GM12878 (cell line): ENCODE results near the gene MRPS22. TPM values are rescaled to one million over a fixed set of nuclear protein-coding genes. Genes with fewer than 3 reads are reported as not detected.

Experiments used
- BCL3 ChIP-seq: IDR thresholded peaks from 2 replicates; pipeline ENCODE4 v1.6.1; 2011; ENCODE audit warnings: borderline replicate concordance, low read depth, mild to moderate bottlenecking, moderate library complexity, low read length; ENCODE audit not compliant: insufficient read depth, poor library complexity, severe bottlenecking
- CBX3 ChIP-seq: fragments of 200-600 bp; sonication (generic); IDR thresholded peaks from 2 replicates; pipeline ENCODE4 v1.6.1; 2016; ENCODE audit warnings: low read depth, borderline replicate concordance
- CREB1 ChIP-seq: IDR thresholded peaks from 2 replicates; pipeline ENCODE4 v1.6.1; 2012; ENCODE audit warnings: low read depth, mild to moderate bottlenecking, inconsistent platforms
- EED ChIP-seq: sonication (generic); IDR thresholded peaks from 2 replicates; pipeline ENCODE4 v1.6.1; 2016; ENCODE audit warnings: antibody characterized with exemption, low read depth
- GATAD2B ChIP-seq: fragments of 450-650 bp; conservative IDR thresholded peaks from 2 replicates; pipeline ENCODE4 v1.6.1; 2017; ENCODE audit warnings: low read depth, mild to moderate bottlenecking, moderate library complexity
- HDAC2 ChIP-seq: fragments of 200-600 bp; sonication (generic); IDR thresholded peaks from 2 replicates; pipeline ENCODE4 v1.6.1; 2017
- SRF ChIP-seq, 2 experiments: IDR thresholded peaks; 2 replicates each; pipeline ENCODE4 v1.6.1; 2011; ENCODE audit warnings: low read depth in 2 of 2, low read length in 2 of 2, mild to moderate bottlenecking in 1 of 2, moderate library complexity in 1 of 2
- TAF1 ChIP-seq: IDR thresholded peaks from 2 replicates; pipeline ENCODE4 v1.6.1; 2011; ENCODE audit warnings: mild to moderate bottlenecking, low read depth, low read length, borderline replicate concordance
- ZBTB33 ChIP-seq: fragments of 450-650 bp; IDR thresholded peaks from 2 replicates; pipeline ENCODE4 v1.6.1; 2017; ENCODE audit warnings: mild to moderate bottlenecking
- polyA plus RNA-seq, 11 experiments: library from polyadenylated mRNA; depleted of rRNA in 4 of 11; unstranded in 6 of 11; stranded (reverse) in 5 of 11; fragments of >200 nt; fragmentation: Nextera tagmentation in 4 of 11; fragmentation: Illumina TruSeq in 1 of 11; extraction: Ambion mirVana in 4 of 11; extraction: Trizol in 1 of 11; gene quantifications; 1 replicate in 1 of 11; 2 replicates in 10 of 11; pipeline versions ENCODE4 v1.2.1 to v1.2.3, GENCODE V29; 2011 to 2016; ENCODE audit warnings: inconsistent platforms in 2 of 11, missing spikeins in 2 of 11, low read depth in 1 of 11
- total RNA-seq, 4 experiments: library from RNA; depleted of rRNA in 3 of 4; stranded (reverse); fragments of >200 nt in 3 of 4; fragmentation: Illumina TruSeq in 1 of 4; extraction: Trizol in 1 of 4; gene quantifications; 2 replicates each; pipeline versions ENCODE4 v1.2.1 to v1.2.3, GENCODE V29; 2013 to 2021
- TF ChIP-seq, protein P1 (sequence below): IDR thresholded peaks from 2 replicates; pipeline ENCODE4 v1.6.1; 2012; ENCODE audit warnings: improper control_type of control experiment, low read depth, low read length; ENCODE audit not compliant: insufficient replicate concordance
- TF ChIP-seq, protein P2 (sequence below): fragments of 450-650 bp; formaldehyde crosslinking; IDR thresholded peaks from 2 replicates; pipeline ENCODE4 v1.4.0; 2020; ENCODE audit warnings: mild to moderate bottlenecking, moderate library complexity
- TF ChIP-seq, protein P3 (sequence below): fragments of 450-650 bp; IDR thresholded peaks from 2 replicates; pipeline ENCODE4 v1.6.1; 2018; ENCODE audit warnings: borderline replicate concordance, mild to moderate bottlenecking; ENCODE audit not compliant: partially characterized antibody

MRPS22 gene
- total and polyA plus RNA-seq, 10 of the 15 experiments (the other 5 are each of a cell fraction or from before 2014, with no cell fraction given): 44.3 to 146 (median 75.2) TPM

DNA sequence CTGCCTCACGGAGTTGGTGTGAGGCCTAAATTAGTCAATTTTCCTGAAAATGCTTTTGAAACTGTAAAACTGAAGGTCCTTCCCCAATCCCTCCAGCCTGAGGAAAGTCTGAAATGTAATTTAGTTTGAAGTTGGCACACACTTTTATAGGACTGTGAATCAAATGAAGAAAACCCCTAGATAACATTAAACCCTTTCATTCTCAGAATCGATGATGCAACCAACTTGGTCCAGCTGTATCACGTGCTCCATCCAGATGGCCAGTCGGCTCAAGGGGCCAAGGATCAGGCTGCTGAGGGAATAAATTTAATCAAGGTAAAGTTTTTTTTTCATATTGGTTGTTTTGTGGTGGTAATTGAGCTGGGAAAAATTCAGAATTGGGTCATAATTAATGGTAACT lies 11.7 kb downstream of the MRPS22 start (continued):
- TF ChIP-seq, protein P1, sequence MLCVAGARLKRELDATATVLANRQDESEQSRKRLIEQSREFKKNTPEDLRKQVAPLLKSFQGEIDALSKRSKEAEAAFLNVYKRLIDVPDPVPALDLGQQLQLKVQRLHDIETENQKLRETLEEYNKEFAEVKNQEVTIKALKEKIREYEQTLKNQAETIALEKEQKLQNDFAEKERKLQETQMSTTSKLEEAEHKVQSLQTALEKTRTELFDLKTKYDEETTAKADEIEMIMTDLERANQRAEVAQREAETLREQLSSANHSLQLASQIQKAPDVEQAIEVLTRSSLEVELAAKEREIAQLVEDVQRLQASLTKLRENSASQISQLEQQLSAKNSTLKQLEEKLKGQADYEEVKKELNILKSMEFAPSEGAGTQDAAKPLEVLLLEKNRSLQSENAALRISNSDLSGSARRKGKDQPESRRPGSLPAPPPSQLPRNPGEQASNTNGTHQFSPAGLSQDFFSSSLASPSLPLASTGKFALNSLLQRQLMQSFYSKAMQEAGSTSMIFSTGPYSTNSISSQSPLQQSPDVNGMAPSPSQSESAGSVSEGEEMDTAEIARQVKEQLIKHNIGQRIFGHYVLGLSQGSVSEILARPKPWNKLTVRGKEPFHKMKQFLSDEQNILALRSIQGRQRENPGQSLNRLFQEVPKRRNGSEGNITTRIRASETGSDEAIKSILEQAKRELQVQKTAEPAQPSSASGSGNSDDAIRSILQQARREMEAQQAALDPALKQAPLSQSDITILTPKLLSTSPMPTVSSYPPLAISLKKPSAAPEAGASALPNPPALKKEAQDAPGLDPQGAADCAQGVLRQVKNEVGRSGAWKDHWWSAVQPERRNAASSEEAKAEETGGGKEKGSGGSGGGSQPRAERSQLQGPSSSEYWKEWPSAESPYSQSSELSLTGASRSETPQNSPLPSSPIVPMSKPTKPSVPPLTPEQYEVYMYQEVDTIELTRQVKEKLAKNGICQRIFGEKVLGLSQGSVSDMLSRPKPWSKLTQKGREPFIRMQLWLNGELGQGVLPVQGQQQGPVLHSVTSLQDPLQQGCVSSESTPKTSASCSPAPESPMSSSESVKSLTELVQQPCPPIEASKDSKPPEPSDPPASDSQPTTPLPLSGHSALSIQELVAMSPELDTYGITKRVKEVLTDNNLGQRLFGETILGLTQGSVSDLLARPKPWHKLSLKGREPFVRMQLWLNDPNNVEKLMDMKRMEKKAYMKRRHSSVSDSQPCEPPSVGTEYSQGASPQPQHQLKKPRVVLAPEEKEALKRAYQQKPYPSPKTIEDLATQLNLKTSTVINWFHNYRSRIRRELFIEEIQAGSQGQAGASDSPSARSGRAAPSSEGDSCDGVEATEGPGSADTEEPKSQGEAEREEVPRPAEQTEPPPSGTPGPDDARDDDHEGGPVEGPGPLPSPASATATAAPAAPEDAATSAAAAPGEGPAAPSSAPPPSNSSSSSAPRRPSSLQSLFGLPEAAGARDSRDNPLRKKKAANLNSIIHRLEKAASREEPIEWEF: no peak
- no peak for TF ChIP-seq CBX3
- TF ChIP-seq ZBTB33: no peak
- no peak for TF ChIP-seq SRF (IDR thresholded peaks at IDR 0.05; ENCODE audit: low read depth in 2 of 2, low read length in 2 of 2)
- TF ChIP-seq TAF1: no peak
- no peak for TF ChIP-seq HDAC2
- TF ChIP-seq, protein P2, sequence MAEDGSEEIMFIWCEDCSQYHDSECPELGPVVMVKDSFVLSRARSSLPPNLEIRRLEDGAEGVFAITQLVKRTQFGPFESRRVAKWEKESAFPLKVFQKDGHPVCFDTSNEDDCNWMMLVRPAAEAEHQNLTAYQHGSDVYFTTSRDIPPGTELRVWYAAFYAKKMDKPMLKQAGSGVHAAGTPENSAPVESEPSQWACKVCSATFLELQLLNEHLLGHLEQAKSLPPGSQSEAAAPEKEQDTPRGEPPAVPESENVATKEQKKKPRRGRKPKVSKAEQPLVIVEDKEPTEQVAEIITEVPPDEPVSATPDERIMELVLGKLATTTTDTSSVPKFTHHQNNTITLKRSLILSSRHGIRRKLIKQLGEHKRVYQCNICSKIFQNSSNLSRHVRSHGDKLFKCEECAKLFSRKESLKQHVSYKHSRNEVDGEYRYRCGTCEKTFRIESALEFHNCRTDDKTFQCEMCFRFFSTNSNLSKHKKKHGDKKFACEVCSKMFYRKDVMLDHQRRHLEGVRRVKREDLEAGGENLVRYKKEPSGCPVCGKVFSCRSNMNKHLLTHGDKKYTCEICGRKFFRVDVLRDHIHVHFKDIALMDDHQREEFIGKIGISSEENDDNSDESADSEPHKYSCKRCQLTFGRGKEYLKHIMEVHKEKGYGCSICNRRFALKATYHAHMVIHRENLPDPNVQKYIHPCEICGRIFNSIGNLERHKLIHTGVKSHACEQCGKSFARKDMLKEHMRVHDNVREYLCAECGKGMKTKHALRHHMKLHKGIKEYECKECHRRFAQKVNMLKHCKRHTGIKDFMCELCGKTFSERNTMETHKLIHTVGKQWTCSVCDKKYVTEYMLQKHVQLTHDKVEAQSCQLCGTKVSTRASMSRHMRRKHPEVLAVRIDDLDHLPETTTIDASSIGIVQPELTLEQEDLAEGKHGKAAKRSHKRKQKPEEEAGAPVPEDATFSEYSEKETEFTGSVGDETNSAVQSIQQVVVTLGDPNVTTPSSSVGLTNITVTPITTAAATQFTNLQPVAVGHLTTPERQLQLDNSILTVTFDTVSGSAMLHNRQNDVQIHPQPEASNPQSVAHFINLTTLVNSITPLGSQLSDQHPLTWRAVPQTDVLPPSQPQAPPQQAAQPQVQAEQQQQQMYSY (CRISPR knock-in tag): no peak
- no peak for TF ChIP-seq CREB1
- no peak for TF ChIP-seq EED
- TF ChIP-seq, protein P3, sequence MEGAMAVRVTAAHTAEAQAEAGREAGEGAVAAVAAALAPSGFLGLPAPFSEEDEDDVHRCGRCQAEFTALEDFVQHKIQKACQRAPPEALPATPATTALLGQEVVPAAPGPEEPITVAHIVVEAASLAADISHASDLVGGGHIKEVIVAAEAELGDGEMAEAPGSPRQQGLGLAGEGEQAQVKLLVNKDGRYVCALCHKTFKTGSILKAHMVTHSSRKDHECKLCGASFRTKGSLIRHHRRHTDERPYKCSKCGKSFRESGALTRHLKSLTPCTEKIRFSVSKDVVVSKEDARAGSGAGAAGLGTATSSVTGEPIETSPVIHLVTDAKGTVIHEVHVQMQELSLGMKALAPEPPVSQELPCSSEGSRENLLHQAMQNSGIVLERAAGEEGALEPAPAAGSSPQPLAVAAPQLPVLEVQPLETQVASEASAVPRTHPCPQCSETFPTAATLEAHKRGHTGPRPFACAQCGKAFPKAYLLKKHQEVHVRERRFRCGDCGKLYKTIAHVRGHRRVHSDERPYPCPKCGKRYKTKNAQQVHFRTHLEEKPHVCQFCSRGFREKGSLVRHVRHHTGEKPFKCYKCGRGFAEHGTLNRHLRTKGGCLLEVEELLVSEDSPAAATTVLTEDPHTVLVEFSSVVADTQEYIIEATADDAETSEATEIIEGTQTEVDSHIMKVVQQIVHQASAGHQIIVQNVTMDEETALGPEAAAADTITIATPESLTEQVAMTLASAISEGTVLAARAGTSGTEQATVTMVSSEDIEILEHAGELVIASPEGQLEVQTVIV: no peak
- no peak for TF ChIP-seq BCL3
- TF ChIP-seq GATAD2B: no peak
